Activated naive CD4-positive, alpha-beta T cell treated with Interleukin-2 at 50 U/mL for 16 hours (primary cell): ENCODE results near the gene RASEF.
"Not testable (repeated sequence)": the region's sequence is repeated elsewhere in the genome, so short reads cannot be mapped to it uniquely, and the experiment has no call there.

ENCODE experiments used
- DNase-seq: peaks from one replicate; pipeline ENCODE4 v3.0.0-alpha.2; 2020

The RASEF gene

GRCh38 chr9:83062651-83063527 is at the start of gene RASEF:
Gene RASEF, minus strand, starts transcription at chr9:83063142. Its CDS starts 275 bp downstream, at chr9:83062867.
- no peak for DNase-seq

- DNase-seq: no peak
Measured at GRCh38 chr9:83111169-83111568, 48.2 kb upstream of the RASEF start.

GRCh38 chr9:83109296-83109695 is 46.4 kb upstream of the RASEF start:
- no peak for DNase-seq

- no peak for DNase-seq
Measured at GRCh38 chr9:83108208-83108607, 45.3 kb upstream of the RASEF start.

- no peak for DNase-seq
Measured at GRCh38 chr9:83106772-83107171, 43.8 kb upstream of the RASEF start.

DNA sequence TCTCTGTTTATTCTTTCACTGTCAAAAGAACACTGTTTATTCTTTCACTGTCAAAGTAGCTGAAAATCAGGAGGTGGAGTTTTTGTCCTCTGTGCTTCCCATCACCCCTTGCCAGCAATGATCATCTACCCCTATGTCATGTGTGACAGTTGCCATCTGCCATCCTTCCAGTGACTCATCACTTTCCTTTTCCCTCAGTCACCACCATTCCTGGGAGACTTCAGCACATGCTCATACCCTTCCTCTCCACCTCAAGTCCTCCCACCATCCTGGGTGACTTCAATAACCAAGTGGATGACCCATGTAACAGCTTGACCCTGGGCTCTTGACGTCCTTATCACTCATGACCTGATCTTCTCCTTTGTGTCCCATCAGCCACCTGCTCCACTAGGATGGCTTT is 43.3 kb upstream of the RASEF start:
- DNase-seq: no peak

GRCh38 chr9:83097633-83098032 is 34.7 kb upstream of the RASEF start:
- DNase-seq: no peak

- DNase-seq: not testable (repeated sequence)
Measured at GRCh38 chr9:83093311-83093710, 30.4 kb upstream of the RASEF start.

GRCh38 chr9:83081846-83082245 is 18.9 kb upstream of the RASEF start:
- no peak for DNase-seq

DNA sequence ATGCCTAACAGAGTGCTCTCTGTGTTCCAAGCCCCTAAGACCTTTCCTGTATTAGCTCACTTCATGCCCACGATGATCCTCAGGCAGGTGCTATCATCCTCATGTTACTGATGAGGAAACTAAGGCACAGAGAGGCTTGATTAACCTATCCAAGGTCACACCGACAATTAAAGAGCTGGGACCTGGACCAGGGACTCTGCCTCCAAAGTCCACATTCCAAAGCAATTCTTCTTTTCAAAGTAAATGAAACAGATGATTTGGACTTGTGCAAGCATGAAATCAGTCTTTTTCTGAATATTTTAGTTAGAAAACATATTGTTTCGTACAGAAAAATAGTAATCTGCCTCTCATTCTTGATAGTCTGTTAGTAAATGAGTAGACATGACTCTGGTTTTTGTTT is 18.1 kb upstream of the RASEF start:
- no peak for DNase-seq

- not testable (repeated sequence) for DNase-seq
Measured at GRCh38 chr9:83075932-83076331, 13.0 kb upstream of the RASEF start.

DNA sequence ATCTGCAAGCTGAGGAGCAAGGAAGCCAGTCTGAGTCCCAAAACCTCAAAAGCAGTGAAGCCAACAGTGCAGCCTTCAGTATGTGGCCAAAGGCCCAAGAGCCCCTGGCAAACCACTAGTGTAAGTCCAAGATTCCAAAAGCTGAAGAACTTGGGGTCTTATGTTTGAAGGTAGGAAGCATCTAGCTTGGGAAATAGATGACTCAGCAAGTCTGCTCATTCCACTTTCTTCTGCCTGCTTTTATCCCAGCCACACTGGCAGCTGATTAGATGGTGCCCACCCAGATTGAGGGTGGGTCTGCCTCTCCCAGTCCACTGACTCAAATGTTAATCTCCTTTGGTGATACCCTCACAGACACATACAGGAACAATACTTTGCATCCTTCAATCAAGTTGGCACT is 9.6 kb upstream of the RASEF start:
- not testable (repeated sequence) for DNase-seq

DNA sequence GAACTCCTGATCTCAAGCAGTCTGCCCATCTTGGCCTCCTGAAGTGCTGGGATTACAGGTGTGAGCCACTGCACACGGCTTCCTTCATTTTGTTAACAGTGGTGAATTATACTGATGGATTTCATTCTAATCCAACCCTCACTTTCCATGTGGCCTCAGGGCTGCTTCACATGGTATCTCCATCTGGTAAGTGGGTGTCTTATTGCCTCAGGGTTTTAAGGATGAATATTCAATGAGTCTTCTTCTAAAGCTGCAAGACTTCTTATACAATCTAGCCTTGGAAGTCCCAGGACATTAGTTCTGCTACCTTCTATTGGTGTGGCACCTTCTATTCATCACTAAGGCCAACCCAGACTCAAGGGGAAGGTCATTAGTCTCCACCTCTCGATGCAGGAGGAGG is 8.7 kb upstream of the RASEF start:
- no peak for DNase-seq

GRCh38 chr9:83070261-83070660 is 7.3 kb upstream of the RASEF start:
- no peak for DNase-seq

DNA sequence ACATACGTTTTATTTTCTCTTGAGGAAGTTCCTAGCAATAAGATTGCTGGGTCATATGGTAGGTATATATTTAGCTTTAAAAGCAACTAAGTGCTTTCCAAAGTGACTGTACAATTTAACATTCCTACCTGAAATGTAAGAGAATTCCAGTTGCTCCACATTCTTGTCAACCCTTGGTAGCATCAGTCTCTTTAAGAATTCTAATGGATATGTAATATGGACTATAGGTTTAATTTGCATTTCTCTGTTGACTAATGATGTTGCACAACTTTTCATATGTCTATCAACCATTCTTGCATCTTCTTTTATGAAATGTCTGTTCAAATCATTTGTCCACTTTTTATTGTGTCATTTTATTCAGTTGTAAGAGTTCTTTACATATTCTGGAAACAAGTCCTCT is 6.7 kb upstream of the RASEF start:
- no peak for DNase-seq

DNA sequence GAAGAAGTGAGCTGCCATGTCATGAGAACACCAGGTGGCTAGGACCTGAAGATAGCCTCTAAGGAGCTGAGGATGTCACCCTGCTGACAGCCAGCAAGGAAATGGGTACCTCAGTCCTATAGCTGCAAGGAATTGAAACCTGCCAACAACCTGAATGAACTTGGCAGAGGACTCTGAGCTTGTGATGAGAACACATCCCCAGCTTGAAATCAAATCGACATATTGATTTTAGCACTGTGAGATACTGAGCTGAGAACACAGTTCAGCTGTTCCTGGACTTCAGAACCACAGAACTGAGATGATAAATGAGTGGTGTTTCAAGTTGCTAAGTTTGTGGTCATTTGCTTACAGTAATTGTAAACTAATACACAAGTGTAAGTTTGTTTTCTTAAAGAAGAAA is 5.5 kb upstream of the RASEF start:
- no peak for DNase-seq

DNA sequence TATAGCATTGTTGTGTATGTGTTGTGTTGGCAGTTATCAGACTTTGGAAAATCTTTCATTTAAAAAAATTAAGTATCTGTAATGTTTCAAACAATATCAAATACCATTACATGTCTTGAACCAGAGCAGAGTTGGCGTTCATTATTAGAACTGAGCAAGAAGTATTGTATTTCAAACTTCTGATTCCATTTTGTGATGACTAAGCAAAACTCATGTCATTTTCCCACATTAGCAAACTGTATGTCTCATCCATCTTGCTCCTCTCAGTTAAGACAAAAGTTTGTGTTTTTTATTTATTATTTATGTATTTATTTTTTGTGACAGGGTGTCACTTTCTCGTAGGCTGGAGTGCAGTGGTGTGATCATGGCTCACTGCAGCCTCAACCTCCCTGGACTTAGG is 4.6 kb upstream of the RASEF start:
- DNase-seq: no peak

- no peak for DNase-seq
Measured at GRCh38 chr9:83066771-83067170, 3.8 kb upstream of the RASEF start.

DNA sequence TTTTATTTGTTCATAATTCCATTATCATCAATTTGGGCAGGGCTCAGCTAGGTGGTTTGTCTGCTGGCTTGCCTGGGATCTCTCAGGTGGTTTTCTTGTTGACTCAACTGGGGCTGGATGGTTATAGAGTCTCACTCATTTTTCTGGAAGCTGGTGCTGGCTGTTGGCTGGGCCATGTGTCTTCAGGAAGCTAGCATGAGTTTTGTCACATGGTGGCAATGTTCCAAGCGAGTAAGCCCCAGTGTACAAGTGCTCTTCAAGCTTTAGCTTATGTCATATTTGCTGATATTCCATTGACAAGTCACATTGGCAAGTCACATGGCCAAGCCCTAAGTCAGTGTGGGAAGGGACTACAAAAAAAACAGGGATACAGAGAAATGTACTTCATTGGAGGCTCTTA is 2.3 kb upstream of the RASEF start:
- no peak for DNase-seq

DNA sequence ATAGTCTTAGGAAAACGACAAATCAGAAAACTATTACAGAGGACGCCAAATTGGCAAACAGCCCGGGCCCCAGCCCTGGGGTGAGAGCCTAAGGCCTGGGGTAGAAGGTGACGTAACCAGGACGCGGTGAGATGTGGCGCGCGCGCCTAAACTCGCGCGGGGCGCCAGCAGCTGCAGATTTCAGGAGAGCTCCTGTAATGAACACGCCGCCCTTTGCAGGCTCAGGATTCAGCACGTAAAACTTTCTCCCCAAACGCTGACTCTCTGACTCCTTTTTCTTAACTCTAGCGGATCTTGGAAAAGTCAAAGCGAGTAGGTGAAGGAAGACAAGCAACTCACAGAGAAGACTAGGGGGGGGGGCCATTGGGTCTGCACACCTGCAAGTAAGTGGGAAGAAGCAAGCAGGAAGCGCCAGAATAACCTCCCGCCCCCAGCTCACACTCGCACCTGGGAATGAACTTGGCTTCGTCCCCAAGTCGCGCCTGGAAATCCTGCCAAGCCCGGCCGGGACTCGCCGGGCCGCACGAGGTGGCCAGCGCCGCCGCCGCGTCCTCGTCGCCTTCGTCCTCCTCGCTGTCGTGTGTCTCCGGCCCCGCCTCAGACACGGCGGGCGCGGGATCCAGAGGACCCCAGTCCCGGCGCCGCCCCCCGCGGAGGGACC is 822 bp downstream of the RASEF start:
- no peak for DNase-seq

- no peak for DNase-seq
Measured at GRCh38 chr9:83061036-83061435, 1.9 kb downstream of the RASEF start.

GRCh38 chr9:83060556-83060955 is 2.4 kb downstream of the RASEF start:
- DNase-seq: no peak

GRCh38 chr9:83059417-83059816 is 3.5 kb downstream of the RASEF start:
- DNase-seq: no peak

GRCh38 chr9:83056911-83057310 is 6.0 kb downstream of the RASEF start:
- no peak for DNase-seq

DNA sequence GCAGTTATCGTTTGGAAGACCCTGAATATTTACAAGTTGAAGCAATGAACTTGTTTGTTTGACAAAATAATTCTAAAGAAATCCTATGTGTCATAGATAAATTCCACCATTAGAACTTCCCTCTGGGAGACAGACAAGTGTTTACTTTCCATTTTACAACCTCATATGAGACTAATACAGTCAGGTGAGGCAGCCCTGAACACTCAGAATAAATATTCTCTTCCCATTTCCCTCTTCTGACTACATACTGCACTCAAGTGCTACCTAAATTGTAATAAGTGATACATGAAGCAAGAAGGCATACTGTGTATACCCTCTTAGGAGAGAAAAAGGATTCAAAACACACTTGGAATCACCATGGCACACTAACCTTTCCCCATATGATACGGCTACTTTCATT is 6.8 kb downstream of the RASEF start:
- DNase-seq: no peak
